GM21367 (cell line): ENCODE data around the gene ALDH18A1.

Source experiments
- ATAC-seq: cut with Tn5 transposase; IDR thresholded peaks from one replicate; pipeline ENCODE4 v1.9.1; 2021; ENCODE audit not compliant: unreplicated experiment

ALDH18A1 gene

DNA sequence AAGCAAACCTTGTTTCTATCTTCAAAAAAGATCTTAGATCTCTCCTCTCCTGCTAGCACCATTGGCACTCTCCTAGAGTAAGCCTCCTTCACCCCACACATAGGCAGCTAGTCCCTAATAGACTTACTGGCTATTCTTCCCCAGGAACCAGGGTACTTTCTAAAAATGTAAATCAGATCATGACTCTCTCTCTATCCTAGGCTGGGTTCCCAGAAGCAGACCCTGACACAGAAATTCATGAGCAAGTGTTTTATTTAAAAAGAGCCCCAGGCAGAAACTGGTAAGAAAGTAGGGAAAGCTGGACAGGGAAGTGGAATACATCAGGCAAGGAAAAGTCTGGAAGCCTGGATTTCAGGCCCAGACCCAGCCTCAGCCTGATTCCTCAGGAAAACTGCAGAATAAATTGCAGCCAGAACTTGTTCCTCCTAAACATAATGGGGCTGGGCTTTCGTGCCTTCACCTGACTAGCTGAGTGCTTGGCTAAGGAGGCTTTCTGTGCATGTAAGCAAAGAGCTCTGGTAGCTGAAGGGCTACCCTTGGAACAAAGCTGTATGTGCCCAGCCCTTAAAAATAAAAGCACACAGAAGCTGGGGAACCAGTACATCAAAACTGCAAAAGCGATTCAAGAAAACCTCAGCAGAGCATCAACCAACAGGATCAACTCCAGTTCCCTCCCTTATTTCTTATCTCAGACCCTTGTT is 76.5 kb downstream of the ALDH18A1 start:
- ATAC-seq, result no peak

DNA sequence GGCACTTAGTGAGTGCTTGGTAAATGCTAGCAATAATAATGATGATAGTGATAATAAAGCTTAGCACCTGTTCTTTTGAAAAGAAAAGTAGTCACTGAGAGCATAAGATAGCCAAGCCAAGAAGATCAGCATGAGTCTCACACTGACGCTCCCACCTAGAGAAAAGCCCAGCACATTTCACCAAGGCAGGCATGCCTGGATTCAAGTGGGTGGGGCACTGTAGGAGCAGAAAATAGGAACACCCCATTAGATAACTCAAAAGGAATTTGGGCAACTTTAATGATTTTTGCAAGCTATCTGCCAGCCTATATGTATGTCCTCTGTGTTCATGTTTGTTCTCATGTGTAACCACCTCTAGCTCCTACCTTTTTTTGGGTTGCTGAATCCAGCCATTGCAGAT is 77.2 kb downstream of the ALDH18A1 start:
- no peak for ATAC-seq

DNA sequence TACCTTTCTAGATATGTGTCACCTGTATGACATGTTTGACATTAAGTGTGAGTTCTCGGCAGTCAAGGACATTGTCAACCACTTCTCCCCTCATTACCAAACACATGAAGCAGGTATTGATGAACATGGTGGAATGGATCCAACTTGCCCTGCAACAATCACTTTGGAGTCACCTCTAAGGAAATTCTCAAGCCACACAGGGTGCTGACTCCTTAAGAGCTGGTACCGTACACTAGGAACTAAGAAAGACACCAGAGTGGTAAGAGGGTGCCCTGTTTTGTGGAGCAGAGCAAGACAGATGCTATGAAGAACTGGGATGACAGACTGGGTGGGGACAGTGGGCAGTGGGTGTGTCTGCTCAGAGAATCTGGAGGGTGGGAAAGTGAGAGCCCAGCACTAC is 77.9 kb downstream of the ALDH18A1 start:
- ATAC-seq, result no peak

DNA sequence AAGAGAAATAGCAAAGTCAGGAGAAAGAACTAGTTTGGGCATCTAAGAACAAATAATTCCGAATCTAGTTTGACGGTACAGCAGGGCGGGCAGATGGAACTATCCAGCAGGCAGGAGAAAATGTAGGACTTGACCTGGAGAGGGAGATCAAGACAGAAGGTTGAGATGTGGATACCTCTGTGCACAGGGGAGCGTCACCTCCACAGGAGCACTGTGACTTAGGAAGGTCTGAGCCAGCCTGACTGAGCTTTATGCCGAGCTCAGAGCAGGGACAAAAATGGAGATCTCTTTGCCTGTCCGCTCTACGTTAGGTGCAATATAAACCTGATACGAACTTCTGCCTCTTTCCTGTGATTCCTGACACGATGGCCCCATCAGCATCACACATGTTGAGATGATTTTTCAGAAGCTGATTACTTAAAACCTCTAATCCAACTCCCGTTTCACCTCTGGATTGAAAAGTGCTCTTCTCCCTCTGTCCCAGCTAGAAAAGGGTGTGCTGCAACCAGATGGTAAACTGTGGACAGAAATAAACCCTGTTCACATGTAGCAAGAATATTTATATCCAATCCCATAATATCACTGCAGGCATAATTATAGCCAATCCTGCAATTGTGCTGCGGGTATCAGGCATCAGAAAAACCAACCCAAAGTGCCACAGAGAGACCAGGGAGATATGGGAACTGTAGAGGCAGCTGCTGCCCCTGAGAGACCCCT is 81.7 kb downstream of the ALDH18A1 start:
- no peak for ATAC-seq

DNA sequence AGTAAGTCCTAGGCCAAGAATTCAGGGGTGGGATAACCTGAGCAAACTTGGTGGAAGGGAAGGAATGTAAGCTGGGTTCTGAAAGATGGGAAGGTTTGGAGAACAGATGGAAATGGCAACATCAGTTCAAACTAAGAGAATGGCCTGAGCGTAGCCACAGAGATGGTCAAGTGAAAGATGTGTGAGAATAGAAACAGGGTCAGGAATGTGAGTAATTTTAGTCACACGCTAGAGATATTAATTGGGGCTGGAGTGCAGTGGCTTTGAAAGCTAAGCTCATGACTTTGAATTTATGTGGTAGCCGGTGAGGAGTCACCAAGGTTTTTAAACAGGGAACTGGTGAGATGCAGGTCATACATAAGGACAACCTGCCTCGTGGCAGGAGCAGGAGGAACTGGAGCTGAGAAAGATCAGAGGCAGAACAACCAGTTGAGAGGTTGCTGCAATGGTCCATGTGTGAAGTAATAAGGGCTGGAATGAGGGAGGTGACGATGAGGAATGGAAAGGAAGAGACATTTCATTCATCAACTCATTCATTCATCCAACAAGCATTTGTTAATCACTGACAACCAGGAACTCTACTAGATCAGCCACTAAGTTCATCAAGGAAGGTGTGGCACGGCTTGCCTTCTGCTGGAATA is 82.4 kb downstream of the ALDH18A1 start:
- no peak for ATAC-seq

DNA sequence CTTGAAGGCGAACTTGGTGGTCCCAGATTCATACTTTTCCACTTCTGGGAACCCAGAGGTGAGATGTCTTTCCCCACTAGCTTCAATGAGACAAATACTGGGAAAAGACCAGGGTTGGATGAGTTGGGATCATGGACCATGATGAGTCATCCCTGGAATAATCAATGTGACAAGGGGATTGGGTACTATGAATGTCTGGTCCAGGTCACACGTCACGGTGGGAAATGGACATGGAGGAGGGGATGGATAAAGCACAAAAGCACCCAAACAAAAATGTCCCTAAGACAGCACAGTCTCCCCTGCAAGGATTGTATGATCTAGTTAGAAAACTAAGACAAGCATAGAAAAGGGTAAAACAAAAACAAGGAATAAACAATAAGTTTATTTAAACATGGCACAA is 83.0 kb downstream of the ALDH18A1 start:
- no peak for ATAC-seq

DNA sequence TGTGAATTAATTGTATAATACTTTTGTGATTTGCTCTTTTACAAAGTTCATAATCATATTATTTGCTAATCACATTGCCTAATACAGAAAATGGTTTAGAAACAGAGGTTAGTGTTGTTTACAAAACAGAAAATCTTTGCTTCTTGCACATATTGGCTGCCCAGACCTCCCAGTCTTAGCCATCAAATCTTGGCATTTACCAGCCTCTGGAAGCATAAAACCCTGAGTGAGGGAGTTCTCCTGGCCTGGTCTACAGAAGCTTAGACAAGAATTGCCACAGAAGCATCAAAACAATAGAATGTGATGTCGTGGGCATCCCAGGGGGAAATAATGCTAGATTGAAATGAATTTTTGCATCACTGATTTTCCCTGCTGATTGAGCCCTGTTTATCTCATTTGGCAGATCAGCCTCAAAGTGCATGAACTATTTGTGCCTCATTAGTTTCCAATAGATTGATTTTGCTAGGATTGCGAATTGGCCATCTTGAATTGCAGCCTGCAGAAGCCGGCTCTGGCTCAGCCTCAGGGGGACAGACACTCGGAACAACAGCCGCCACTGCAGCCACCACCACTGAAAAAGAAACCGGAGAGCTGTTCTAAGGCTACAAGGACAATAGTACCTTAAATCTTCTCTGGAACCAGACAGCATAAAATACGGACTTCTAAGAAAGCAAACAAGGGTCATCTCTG is 84.2 kb downstream of the ALDH18A1 start:
- no peak for ATAC-seq

DNA sequence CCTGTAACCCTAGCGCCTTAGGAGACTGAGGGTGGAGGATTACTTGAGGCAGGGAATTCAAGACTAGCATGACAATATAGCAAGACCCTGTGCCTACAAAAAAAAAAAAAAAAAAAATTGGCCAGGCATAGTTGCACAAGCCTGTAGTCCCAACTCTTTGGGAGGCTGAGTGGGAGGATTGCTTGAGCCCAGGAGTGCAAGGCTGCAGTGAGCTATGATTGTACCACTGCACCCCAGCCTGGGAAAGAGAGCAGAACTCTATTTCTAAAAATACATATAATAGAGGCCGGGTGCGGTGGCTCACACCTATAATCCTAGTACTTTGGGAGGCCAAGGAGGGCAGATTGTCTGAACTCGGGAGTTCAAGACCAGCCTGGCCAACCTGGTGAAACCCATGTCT is 85.1 kb downstream of the ALDH18A1 start:
- ATAC-seq, result no peak

DNA sequence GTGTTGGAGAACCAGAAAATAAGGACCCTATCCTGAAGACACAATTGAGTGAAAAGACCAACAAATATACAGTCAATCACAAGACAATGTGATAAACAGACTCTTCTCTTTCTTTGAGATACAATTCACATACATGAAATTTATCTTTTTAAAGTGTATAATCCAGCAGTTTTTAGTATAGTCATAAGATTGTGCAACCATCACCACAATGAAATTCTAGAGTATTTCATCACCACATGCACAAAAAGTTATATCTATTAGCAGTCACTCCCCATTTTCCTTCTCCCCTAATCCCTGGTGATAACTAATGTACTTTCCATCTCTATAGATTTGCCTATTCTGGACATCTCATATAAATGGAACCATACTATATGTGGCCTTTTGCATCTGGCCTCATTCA is 87.1 kb downstream of the ALDH18A1 start:
- ATAC-seq, result no peak

DNA sequence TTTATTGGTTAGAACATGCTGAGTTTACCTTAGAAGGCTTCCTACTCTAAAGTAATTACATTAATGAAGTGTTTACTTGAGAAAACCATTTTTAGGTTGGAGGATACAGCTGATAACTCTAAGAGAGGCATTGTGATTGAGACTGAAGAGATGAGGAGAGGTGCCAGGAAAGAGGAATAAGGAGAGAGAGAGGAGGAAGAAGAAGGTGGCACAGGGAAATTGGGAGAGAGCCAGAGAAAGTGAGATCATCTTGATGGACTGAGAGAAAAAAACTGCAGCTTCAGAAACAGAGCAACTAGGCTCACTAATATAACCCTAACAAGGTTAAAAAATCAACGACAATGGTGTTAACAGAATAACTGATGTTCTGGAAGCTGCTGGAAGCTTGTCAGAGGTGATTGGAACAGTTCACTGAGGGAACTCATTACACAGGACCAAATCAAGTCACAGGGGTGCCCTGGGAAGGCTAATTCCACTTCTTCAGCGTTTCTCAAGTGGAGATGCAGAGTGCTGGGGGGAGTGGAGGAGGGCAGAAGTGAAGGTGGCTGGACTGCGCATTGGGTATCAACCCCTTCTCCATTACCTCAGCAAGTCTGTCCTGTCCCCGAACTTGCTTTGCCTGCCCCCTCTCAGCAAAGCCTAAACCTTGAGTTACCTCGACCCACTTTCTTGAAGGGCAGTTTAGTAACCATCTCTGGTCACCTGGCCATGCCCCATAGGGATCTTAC is 88.4 kb downstream of the ALDH18A1 start:
- ATAC-seq, result no peak

DNA sequence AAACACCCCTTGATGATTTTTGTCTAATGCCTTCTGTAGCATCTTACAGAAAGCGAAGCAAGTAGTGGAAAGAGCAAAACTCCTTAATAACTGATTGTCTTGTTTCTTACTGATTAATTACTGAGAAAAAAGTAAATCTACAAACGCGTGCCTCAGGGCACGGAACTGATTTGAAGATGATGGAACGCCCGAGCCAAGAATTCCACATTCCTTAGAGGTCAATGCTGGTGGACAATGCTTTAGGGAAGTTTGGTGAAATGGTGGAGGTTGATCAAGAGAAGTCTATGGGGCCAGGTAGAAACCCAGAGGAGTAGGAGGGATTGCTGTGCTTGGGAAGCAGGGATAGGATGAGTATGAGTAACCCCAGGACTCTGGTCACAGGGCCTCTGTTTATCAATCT is 90.4 kb downstream of the ALDH18A1 start:
- no peak for ATAC-seq

DNA sequence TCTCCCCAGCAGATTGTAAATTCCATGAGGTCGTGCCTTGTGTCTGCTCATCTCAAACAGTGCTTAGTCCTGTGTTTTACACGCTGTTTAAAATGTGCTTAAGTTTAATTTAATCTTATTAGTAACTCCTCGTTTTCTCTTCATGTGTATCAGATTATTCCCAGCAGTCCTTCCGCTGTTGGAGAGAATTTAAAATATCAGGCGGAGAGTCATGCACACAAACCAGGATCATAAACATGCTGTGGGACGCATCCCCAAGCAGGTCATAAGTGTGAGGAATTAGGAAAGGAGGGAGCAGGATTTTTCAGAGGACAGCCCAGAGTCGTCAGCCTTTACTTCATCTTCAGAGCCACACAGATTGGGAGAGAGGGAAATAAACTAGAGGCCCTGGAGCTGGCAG is 91.2 kb downstream of the ALDH18A1 start:
- ATAC-seq, result no peak

DNA sequence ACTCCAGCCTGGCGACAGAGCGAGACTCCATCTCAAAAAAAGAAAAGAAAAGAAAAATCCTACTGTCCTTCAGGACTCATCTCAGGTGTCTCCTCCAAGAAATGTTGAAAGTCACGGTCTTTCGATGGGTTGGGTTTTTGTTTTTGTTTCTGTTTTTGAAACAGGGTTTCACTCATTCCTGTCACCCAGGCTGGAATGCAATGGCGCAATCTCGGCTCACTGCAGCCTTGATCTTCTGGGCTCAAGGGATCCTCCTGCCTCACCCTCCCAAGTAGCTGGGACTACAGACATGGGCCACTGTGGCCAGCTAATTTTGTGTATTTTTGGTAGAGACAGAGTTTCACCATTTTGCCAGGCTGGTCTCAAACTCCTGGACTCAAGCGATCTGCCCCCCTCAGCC is 92.2 kb downstream of the ALDH18A1 start:
- no peak for ATAC-seq

DNA sequence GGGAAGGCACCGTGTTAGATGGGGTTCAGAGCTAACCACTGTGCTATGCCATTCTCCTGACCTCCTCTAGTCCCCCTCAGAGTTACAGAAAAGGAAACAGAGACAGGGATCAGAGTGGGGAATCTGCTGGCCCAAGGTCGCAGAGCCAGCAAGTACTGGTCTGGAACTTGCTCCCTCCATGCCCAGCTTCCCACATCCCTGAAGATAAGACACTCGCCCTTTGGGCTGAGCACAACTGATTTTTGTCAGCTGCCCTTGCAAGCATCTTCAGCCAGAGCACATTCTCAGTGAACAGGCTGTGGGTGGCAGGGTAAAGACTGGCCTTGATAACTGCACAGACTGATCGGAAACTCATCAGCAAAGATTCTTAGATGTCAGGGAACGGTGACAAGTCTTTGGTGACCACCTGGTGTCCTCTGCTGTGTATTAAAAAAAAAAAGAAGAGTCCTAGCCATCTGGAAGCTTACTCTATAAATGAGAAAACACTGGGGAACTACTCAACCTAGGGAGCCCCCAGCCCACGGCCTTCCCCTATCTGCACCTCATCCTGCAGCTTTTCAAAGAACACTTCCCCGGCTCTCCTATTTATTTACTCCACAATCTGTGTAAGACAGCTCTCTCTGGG is 94.1 kb downstream of the ALDH18A1 start:
- no peak for ATAC-seq

DNA sequence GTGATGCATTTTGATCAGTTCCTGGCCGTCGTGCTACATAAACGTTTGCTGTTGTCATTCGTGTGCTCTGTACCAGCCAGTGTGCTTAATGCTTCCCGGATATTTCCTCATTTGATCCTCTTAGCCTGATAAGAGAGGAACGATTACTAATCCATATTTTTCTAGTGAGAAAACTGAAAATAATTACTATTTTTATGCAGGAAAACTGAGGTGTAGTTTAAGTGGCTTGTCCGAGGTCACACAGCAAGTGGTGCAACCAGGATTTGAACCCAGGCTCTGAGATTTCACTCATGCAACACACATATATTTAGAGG is 94.7 kb downstream of the ALDH18A1 start:
- no peak for ATAC-seq

DNA sequence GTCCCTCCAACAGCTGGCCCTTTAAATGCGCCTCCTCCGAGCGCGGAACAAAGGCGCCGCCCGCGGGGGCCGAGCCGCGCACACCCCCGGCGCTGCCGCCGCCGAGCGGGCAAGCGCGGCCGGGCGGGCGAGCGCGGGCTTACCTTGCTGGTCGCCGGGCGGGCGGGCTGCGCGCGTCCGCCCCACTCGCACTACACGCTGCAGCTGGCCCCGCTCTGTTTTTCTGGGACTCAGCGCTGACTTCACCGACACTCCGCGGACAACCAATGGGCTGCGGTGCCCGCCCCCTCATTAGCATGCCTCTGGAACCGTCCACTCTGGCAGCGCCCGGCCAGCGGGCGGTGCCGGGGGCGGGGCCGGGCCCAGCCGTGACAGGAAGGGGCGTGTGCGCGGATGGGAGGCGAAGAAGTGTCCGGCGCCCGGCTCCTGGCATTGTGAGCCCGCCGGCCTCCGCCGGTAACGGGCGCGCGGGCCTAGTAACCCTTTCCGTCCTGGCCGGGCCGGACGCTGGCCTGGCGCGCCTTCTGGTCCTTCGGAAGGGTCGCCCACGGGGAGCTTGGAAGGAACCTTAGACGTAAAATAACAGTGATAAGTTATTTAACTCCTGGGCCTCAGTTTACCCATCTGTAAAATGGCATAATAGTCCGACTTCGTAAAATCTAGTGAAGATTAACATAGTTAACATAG is 95.2 kb downstream of the ALDH18A1 start, which contains the start of gene SORBS1:
Gene SORBS1, minus strand, starts transcription at position 195 of the 687 bp plus-strand sequence. CDS start 120,236 bp downstream, outside the sequence.
- peak; percentile 98 for ATAC-seq

DNA sequence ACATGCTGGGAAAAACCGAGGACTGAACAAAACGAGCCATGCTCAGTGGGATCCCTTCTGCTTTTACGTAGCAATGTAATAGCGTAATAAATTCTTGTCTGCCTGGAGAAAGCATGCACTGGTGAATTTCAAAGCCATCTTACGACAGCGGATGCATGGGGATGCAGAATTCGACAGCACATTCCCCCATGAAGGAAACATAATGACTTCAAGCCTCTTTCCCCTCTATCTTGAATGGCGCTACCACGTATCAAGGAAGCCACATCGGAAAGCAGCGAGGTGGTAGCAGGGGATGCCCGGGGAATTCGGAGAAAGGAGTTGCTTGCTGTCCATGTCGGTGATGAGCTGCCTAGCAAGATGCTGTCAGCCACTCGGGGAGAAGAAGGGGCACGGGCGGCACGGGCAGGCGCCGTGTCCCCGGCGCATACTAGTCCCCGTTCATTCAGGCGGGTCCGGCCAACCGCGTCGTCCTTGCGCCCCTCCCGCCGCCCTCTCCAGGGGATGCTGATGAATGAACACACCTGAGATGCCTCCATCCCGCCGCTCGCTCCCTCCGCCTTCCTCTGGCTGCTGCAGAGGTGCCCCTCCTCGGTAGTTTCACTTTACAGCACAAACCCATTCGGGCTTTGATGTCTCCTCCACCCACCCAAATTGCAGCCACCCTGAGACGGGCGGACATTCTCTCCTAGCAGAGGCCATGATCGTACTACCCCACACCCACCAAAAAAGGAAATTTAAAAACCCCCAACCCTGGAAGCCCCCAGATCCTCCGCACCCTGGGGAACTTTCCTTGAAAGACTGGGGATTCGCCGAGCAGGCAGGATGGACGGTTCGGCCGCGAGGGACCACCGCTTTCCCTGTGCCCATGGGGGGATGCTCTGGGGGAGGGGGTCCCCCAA is 96.0 kb downstream of the ALDH18A1 start:
- no peak for ATAC-seq

DNA sequence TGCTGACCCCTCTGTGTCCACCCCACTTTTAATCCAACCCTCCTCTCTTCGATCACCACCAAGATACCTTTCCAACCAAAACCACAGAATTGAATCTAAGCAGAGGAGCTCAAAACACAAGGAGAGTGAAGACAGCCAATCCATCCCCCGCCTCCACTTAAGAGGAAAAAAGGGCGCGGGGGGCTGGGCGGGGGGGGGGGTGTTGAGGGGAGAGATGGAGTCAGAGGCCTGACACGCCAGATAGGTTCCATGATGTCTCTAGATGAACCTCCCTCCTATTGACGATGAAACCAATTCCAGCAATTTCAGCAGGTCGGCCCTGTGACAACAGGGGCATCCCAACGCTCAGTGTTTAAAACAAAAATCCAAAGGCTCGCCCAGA is 96.6 kb downstream of the ALDH18A1 start:
- no peak for ATAC-seq

DNA sequence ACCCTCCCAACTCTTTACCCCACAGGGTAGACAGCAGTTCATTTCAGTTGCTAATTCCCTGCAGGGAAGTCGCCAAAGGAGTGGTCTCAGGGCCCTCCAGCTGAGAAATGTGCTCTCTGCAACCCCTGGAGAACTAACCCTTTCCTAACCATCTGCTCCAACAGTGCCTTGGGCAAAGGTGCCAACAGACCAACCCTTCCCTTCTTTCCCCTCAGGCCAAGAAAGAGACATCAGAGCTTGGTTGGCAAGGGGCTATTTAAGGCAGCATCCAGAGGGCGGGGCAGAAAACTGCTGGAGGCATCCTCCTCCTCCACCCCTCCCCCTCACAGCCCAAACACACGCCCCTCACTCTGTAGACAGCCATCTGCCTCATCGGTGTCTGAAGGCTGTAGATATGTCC is 97.0 kb downstream of the ALDH18A1 start:
- ATAC-seq, result no peak
